GM12865 (cell line): ENCODE results near the gene CRB2.
A peak's percentile ranks its signal among the peaks of the same experiment; 100 is the strongest.

Experiments
- DNase-seq: peaks from one replicate; pipeline ENCODE4 v3.0.0; 2010; ENCODE audit warnings: low read depth
- H3K4me3 ChIP-seq: 2 replicates; pipeline ENCODE4 v1.5.1; 2011; ENCODE audit warnings: mild to moderate bottlenecking, low read depth, low read length, control low read depth
- TF ChIP-seq, protein P1 (sequence below): IDR thresholded peaks from 2 replicates; pipeline ENCODE4 v1.5.1; 2011; ENCODE audit warnings: low read length, control low read depth, low read depth, inconsistent platforms; ENCODE audit not compliant: insufficient read depth; ENCODE audit errors: missing control alignments

CRB2 gene

DNA sequence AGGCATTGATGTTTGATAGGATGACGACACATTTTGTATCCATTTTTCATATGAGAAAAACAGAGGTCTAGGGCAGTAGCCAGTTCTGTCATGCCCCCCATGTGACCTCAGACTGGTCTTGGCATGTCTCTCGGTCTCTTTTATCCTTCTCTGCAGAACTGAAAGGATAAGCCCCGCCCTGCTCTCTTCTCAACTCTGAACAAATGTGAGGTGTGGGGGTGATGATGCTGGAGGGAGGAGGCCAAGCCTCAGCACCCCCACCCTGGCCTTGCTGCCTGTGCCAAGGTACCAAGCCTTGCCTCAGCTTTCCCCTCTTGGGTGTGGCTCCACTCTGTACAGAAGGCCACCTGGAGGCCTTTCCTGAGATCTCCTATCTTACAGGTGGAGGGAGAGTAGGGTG is 19.5 kb upstream of the CRB2 start:
- H3K4me3 ChIP-seq, result no peak overlapping the region
- TF ChIP-seq, protein P1, sequence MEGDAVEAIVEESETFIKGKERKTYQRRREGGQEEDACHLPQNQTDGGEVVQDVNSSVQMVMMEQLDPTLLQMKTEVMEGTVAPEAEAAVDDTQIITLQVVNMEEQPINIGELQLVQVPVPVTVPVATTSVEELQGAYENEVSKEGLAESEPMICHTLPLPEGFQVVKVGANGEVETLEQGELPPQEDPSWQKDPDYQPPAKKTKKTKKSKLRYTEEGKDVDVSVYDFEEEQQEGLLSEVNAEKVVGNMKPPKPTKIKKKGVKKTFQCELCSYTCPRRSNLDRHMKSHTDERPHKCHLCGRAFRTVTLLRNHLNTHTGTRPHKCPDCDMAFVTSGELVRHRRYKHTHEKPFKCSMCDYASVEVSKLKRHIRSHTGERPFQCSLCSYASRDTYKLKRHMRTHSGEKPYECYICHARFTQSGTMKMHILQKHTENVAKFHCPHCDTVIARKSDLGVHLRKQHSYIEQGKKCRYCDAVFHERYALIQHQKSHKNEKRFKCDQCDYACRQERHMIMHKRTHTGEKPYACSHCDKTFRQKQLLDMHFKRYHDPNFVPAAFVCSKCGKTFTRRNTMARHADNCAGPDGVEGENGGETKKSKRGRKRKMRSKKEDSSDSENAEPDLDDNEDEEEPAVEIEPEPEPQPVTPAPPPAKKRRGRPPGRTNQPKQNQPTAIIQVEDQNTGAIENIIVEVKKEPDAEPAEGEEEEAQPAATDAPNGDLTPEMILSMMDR, result no peak
- DNase-seq, result peak; percentile 44

DNA sequence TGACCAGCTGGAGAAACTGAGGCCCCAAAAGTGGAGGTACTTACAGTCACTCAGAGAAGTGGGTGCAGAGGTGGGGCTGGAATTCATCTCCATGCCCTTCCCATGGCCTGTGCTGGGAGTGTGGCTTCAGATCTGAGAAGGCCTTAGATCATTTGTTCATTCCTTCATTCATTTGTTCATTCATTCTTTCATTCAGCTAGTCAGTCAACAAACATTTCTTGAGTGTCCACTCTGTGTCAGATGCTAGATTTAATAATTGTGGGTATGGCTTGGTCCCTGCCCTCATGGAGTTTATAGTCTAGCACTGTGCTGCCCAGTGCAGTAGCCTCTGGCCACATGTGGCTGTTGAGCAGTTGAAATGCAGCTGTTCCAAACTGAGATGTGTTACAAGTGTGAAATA is 19.0 kb upstream of the CRB2 start:
- H3K4me3 ChIP-seq, result no peak overlapping the region
- DNase-seq, result no peak
- TF ChIP-seq, protein P1, result no peak

DNA sequence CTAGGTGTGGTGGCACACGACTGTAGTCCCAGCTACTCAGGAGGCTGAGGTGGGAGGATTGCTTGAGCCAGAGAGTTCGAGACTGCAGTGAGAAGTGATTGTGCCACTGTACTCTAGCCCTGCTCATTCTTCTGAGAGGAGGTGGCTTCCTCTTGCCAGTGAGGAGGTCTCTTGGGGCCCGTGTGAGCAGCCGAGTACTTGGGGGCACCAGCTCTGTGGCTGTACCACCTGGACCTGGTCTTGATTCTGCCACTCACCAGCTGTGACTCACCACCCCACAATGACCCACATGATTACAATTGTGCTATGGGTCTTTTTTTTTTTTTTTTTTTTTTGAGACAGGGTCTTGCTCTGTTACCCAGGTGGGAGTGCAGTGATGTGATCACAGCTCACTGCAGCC is 18.0 kb upstream of the CRB2 start:
- TF ChIP-seq, protein P1, result no peak
- DNase-seq, result peak; percentile 63
- H3K4me3 ChIP-seq, result no peak overlapping the region

DNA sequence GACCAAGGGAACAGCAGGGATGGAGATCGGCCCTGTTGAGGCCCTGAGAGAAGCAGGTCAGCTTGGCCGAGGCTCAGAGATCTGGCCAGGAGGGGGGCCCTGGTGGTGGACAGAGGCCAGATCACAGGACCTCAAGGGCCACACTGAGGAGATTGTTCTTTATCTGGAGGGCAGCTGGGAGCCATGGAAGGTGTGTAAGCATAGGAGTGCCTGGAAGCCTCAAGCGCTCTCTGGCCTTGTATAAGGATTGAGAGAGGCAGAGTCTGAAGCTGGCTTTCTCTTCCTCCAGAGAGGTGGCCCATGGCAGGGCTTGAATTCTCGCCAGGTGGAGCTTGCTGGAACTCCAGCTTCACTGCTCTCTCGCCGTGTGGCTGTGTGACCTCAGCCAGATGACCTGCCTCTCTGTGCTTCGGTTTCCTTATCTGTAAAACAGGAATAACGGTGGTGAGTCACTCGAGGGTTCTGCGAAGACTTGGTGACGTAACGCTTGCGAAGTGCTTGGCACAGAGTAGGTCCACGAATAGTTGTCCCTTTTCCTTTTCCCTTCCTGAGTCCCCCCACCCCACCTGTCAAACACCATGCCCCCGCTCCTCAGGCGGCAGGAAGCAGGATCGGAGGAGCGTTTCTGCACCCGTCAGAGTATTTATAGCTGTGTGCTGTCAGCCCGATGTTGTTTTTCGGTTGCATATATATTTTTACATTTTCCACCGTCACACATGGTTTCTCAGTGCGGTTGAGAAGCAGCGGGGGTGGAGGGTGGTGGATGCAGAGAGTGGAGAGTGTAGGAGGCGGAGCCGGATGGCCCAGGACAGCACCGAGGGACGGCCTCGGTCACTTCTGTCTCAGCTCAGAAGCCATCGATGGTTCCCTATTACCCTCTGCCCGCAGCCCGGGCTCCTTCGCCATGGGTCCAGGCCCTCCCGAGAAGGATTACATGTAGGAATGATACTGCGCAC is 17.0 kb upstream of the CRB2 start:
- peak; percentile 96 for DNase-seq
- TF ChIP-seq, protein P1, result no peak
- peak overlapping the region; percentile 60 for H3K4me3 ChIP-seq

DNA sequence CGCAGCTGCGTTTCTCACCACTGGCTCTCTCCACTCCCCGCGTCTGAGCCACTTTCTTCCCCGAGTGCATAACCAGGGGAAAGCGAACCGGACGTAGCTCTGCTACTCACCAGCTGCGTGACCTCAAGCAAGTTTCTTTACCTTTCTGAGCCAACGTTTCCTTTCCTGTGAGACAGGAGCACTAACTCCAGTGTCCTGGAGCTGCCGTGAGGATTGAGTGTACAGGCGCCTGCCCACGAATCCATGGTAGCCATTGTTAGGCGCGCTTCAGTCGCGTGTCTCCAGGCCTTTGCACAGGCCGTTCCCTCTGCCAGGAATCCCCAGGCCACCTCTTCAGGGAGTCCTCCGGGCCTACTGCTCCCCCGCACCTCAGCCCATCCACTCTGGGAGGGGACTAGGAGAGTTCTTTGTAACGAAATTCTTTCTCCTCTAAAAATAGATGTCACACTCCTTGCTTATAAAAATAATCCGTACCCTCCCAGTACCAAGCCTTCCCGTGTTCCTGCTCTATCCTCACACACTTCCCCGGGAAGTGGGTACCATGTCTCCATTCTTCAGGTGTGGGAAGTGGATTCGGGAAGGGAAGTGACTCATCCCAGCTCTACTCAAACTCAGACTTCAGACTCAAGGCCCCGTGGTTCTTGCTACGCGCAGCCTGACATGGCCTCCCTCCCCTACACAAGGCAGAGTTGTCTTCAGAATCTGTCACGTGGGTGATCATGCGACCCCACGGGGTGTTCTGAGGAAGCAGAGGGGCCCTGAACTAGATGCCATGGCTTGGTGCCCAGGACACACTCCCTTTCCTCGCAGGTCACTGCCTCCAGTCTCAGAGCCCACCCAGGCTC is 16.1 kb upstream of the CRB2 start:
- DNase-seq, result peak; percentile 93
- peak overlapping the region; percentile 60 for H3K4me3 ChIP-seq
- TF ChIP-seq, protein P1, result no peak

DNA sequence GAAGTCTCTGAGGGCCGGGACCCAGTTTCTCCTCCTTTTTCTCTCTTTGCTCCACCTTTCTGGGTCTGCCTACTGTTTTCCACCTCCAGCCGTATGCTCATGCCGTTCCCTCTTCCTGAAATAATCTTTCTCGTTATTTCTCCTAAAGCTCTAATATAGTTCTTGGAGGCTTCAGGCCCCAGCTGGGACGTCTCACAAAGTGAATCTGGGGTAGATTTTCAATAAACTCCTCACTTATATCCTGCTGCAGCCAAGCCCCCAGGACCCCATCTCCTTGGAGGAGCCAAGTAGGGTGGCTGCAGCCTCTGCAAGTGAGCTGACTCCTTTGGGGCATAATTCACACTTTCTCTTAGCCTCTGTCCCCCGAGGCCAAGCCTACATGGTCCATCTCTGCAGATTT is 14.2 kb upstream of the CRB2 start:
- H3K4me3 ChIP-seq, result no peak overlapping the region
- no peak for DNase-seq
- TF ChIP-seq, protein P1, result no peak
